Activated T-cell treated with anti-CD3 and anti-CD28 coated beads, Interleukin-2, amount 50 U/mL, for 72 hours (primary cell): ENCODE data around the gene LINGO1. TPM values are rescaled to one million over a fixed set of nuclear protein-coding genes. Genes with fewer than 3 reads are reported as not detected.

Experiments used
- ATAC-seq, 2 donors: fragments of 150-1000 bp; cut with Tn5 transposase; replicated peaks in 1 of 2; 2 replicates each; pipeline ENCODE4 v1.10.0; 2021; ENCODE audit warnings: moderate library complexity in 2 of 2, mild to moderate bottlenecking in 1 of 2
- DNase-seq, 2 donors: peaks; one replicate each; pipeline ENCODE4 v3.0.0; 2021 to 2022; ENCODE audit warnings: mixed read lengths in 1 of 2
- H3K27ac Mint-ChIP-seq: one replicate; pipeline ENCODE4 v1.8.0; 2022; ENCODE audit warnings: mild to moderate bottlenecking, moderate library complexity, mixed read lengths
- H3K27me3 Mint-ChIP-seq: one replicate; pipeline ENCODE4 v1.8.0; 2022; ENCODE audit warnings: low read depth, mixed read lengths
- H3K36me3 Mint-ChIP-seq, 2 donors: one replicate each; pipeline ENCODE4 v1.8.0; 2022; ENCODE audit warnings: mixed read lengths in 2 of 2, mild to moderate bottlenecking in 1 of 2; ENCODE audit not compliant: insufficient read depth in 2 of 2
- H3K4me1 Mint-ChIP-seq: one replicate; pipeline ENCODE4 v1.8.0; 2022; ENCODE audit warnings: low read depth, mixed read lengths
- H3K4me3 Mint-ChIP-seq, 2 donors: one replicate each; pipeline ENCODE4 v1.8.0; 2022; ENCODE audit warnings: mild to moderate bottlenecking in 2 of 2, mixed read lengths in 2 of 2, moderate library complexity in 2 of 2
- H3K9me3 Mint-ChIP-seq, 2 donors: one replicate each; pipeline ENCODE4 v1.8.0; 2022; ENCODE audit warnings: mixed read lengths in 2 of 2
- total RNA-seq, 2 donors: library from RNA; stranded (reverse); gene quantifications; one replicate each; pipeline ENCODE4 v1.2.3, GENCODE V29; 2022

The LINGO1 gene
- total RNA-seq, 2 donors from 2014 or later = 0.17 TPM; not detected in 1

DNA sequence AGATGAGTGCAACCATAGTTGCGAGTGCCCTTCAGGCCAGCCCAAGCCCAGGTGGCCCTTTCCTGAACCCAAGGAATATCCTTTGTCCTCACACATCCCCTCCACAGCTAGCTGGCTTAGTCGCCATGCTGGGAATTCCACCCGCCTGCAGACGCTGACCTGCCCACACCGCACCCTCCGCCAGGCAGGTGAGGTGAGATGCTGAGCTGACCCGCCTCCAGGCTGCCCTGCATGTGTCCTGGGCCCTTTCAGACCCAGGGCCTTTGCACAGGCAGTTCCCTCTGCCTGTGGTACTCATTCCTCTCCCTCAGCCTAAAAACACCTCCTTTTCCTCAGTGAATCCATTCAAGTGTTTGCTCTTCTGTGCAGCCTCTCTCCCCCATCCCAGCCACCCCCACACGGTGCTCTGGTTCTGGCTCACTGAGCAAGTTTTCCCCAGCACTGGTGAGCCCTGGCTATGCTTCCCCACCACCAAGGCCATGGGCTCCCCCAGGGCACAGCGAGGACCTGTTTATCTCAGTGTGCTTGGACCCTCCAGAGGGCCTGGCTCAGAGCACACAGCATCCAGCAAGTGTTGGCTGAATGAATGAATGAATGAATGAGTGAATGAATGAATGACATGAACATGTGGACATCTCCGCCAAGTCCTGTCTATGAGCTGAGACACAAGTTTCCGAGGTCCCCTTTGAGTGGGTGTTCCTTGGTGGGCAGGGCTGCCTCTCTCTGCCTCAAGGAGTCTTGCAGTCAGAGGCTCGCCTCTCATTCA is 33.0 kb upstream of the LINGO1 start:
- Mint-ChIP-seq H3K27ac (no peak overlapping the region), H3K4me3 (no peak overlapping the region), H3K27me3 (peaks cover 14% of the 10 kb centered on the region), H3K36me3 (no peaks in the 10 kb centered on the region), H3K4me1 (no peaks in the 10 kb centered on the region), H3K9me3 (no peaks in the 10 kb centered on the region)
- DNase-seq = no peak
- no peak for ATAC-seq

DNA sequence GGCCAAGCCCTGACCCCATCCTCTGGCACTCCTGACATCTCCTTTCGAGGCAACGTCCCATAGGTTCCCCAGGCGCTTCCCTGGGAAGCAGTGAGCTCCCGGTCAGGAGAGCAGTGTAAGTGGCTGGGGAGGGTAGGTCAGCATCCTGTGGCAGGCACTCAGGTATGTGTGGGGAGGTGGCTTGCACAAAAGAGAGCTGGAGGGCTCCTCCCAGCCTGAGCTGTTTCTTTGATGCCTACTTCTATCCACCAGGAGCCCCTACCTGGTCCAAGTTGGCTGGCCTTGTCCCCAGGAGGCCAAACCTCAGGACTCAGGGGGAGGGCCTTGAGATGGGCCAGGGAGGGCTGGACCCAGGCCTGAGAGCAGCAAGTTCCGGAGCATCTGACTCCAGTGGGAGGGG is 31.7 kb upstream of the LINGO1 start:
- H3K27me3 Mint-ChIP-seq = peaks cover 17% of the 10 kb centered on the region
- H3K4me3 Mint-ChIP-seq = no peak overlapping the region
- H3K36me3 Mint-ChIP-seq = no peaks in the 10 kb centered on the region
- no peaks in the 10 kb centered on the region for H3K9me3 Mint-ChIP-seq
- no peaks in the 10 kb centered on the region for H3K4me1 Mint-ChIP-seq
- no peak overlapping the region for H3K27ac Mint-ChIP-seq
- ATAC-seq (no peak), DNase-seq (no peak)

DNA sequence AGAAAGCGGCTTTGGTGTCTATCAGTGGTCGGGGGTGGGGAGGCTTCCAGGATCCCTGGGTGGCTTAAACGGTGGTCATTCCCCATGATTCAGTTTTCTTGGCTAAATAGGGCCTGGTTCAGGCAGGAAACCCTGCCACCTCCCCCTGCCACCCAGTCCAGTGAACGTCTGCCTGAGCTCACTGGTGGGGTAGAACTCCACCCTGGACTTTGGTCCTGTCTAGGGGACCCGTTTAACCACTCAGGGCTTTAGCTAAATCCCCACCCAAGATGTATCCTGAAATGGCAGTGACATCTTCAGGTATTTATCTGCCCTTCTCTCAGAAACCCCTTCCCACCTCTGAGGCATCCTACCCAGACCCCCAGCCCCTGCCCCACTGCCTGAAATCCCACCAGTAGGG is 30.5 kb upstream of the LINGO1 start:
- ATAC-seq (no peak), DNase-seq (no peak)
- Mint-ChIP-seq H3K27me3 (peaks cover 17% of the 10 kb centered on the region), H3K27ac (no peak overlapping the region), H3K4me3 (no peak overlapping the region), H3K9me3 (no peaks in the 10 kb centered on the region), H3K4me1 (no peaks in the 10 kb centered on the region), H3K36me3 (no peaks in the 10 kb centered on the region)

DNA sequence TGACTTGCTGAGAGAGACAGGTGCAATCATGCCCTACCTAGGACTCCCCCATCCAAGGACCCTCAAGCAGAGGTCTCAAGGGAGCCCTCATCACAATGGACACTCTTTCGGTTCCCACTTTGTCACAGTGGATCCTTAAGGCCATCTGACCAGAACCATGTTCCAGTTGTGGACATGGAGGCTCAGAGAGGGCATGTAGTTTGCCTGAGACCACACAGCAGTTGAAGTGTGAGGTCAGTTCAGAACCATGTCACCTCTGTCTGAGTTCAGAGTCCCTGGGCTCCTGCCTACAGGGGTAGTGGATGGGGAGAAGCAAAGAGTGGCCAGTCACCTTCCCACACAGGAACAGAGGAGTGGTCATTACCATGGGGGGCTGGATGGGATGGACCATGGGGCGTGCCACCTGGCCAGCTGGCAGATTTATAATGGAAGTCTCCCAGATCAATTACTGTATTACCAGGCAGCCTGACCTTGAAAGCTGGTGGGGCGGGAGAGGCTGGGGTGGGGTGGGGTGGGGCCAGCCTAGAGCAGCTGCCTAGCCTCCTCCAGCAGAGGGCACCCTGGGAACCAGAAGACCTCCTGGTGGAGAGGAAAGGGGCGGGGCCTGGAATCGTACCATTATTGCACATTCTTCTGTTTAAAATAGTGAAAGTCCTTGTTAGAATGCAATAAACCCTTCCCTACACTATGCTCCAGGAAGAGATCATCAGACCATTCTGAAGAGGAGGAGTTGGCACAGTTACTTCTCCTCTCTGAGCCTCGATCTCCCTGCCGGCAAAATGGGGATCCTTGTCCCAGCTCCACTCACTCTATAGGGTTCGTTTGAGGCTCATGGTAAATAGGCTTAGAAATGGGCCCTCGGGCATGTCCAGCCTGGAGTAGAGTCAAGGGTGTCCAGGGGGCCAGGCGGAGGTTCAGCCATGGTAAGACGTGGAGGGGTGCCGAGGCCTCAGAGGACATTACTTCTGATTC is 26.9 kb upstream of the LINGO1 start:
- peaks cover 16% of the 10 kb centered on the region for H3K27me3 Mint-ChIP-seq
- H3K36me3 Mint-ChIP-seq = no peaks in the 10 kb centered on the region
- ATAC-seq (peak; percentile 35 to 52), DNase-seq (peak; percentile 48 to 50)
- no peaks in the 10 kb centered on the region for H3K4me1 Mint-ChIP-seq
- no peak overlapping the region for H3K27ac Mint-ChIP-seq
- H3K9me3 Mint-ChIP-seq = no peaks in the 10 kb centered on the region
- H3K4me3 Mint-ChIP-seq = no peak overlapping the region

DNA sequence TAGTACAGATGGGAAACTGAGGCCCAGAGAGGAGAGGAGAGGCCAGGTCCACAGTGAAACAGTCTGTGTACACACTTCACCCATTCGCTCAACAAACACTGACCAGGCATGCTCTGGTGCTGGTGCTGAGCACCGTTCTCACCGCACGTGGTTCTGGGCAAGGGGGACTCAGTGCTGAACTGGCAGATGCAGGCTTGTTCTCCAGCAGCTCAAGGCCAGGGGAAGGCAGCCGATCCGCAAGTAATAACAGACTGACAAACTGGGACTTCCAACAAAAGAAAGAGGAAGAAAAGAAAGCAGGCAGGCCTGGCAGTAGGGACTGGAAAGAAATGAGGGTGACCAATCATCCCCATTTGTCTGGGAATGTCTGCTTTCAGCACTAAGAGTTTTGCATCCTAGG is 25.6 kb upstream of the LINGO1 start:
- ATAC-seq (no peak), DNase-seq (no peak)
- H3K36me3 Mint-ChIP-seq = no peaks in the 10 kb centered on the region
- H3K9me3 Mint-ChIP-seq = no peaks in the 10 kb centered on the region
- H3K27ac Mint-ChIP-seq = no peak overlapping the region
- no peak overlapping the region for H3K4me3 Mint-ChIP-seq
- H3K4me1 Mint-ChIP-seq = no peaks in the 10 kb centered on the region
- H3K27me3 Mint-ChIP-seq = peaks cover 22% of the 10 kb centered on the region

DNA sequence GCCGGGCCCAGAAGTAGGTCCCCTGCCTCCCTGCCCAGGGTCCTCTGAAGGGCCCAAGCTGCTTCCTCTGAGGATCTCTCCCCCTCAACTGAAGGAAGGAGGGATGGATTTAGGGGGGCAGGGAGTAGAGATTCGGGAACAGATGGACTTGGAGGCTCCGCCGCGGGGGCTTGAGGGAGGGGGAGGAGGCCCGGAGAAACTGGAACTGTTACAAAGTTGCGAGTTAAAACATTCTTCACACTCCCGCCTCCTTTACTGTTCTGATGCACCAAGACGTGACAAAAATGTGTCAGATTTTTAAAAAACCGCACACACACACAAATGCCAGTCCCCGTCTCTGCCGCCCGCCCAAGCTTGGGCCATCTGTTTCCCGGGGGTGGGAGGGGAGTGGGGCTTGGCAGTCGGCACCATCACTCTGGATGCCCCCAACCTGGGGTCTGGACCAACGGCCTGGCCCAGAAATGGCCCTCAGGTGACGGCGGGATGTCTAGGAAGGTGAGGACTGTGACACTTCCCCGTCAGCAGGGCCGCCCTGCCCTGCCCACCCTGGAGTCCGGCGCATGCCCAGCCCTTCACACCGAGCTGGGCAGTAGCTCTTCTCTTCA is 25.0 kb upstream of the LINGO1 start:
- no peaks in the 10 kb centered on the region for H3K36me3 Mint-ChIP-seq
- H3K4me3 Mint-ChIP-seq = no peak overlapping the region
- H3K4me1 Mint-ChIP-seq = no peaks in the 10 kb centered on the region
- H3K9me3 Mint-ChIP-seq = no peaks in the 10 kb centered on the region
- no peak overlapping the region for H3K27ac Mint-ChIP-seq
- DNase-seq (no peak), ATAC-seq (no peak)
- peaks cover 22% of the 10 kb centered on the region for H3K27me3 Mint-ChIP-seq

DNA sequence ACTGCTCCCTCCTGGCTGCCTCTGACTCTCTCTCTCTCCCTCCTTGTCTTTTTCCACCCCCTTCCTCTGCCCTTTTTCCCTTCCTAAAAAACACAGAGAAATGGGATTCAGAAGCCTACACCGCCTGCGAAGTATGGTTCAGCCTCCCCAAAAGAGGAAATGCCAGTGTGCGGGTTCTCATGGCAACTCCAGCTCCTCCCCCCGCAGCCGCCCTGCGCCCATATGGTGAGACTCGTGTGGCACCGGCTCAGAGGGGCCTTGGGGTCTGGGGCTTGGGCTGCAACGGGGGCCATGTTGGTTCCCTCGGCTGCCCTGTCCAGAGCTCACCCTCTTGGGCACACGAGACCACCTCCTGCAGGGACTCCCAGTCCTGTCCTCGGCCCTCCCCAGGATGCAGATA is 23.6 kb upstream of the LINGO1 start:
- no peak for ATAC-seq
- Mint-ChIP-seq H3K27me3 (peaks cover 22% of the 10 kb centered on the region), H3K9me3 (no peaks in the 10 kb centered on the region), H3K36me3 (no peaks in the 10 kb centered on the region), H3K4me3 (no peak overlapping the region), H3K4me1 (no peaks in the 10 kb centered on the region), H3K27ac (no peak overlapping the region)
- no peak for DNase-seq

DNA sequence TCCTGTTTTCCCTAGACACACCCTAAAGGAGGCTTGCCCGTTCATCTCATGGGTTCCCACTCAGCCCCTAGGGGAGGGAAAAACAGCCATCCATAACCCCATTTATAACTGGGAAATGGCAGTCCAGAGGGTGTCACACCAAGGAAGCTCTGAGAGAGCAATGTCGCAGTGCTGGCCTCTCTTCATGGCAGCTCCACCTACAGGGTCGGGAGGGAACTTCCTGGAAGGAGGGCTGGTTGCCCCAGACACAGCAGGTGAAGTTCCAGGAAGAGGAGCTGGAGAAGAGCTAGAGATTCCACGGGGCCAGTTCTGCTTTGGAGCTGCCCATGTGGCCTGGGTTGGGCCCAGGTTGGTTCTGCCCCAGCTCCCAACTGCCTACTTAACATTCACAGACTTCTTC is 22.3 kb upstream of the LINGO1 start:
- no peak for DNase-seq
- Mint-ChIP-seq H3K4me1 (no peaks in the 10 kb centered on the region), H3K27me3 (peaks cover 27% of the 10 kb centered on the region), H3K9me3 (no peaks in the 10 kb centered on the region), H3K36me3 (no peaks in the 10 kb centered on the region), H3K27ac (no peak overlapping the region), H3K4me3 (no peak overlapping the region)
- ATAC-seq = no peak

DNA sequence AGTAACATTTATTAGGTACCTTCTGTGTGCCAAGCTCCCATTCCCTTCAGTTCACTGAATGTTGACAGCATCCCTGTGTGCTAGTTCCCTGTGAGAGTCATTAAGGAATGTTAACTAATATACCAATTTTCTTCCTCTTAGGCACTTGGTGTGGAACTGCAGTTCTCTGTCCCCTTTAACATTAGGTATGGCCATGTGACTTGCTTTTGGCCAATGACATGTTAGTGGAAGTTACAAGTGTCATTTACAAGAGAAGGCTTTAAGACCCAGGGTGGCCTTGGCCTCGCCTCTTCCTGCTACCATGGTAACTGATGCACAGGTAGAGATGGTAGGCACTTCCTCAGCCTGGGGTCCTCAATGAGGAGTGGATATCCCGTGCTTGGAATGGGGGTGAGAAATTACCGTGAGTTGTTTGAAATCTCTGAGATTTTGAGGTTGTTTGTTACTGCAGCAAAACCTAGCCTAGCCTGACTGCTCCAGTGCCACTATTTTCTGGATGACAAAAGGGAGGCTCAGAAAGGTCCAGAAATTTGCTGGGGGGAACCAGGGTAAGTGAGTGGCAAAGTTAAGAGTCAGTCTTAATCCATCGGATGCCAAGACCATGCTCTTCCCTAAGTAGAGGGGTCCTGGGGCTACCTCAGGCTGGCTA is 21.2 kb upstream of the LINGO1 start:
- Mint-ChIP-seq H3K36me3 (no peaks in the 10 kb centered on the region), H3K27ac (no peak overlapping the region), H3K4me1 (no peaks in the 10 kb centered on the region), H3K27me3 (peaks cover 36% of the 10 kb centered on the region), H3K9me3 (no peaks in the 10 kb centered on the region), H3K4me3 (no peak overlapping the region)
- ATAC-seq (no peak), DNase-seq (no peak)

DNA sequence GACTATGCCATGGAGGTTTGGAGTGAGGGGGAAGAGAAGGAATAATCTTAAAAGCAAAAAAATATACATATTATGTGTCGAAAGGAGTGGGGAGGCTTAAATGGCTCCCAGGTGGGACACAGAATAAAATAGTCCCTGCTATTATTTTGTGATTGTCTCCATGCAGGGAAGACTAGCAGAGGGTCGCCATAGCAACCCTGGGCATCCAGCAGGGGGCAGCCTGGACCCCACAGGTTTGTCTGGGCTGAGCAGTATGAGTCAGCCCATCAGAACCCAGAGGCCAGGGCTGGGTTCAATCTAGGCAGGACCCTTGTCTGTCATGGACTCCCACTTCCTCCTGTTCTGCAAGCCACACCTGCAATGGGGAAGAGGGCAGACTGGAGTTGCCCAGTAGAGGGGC is 17.6 kb upstream of the LINGO1 start:
- ATAC-seq (peak; percentile 23 to 36), DNase-seq (peak; percentile 25 to 34)
- Mint-ChIP-seq H3K4me3 (no peak overlapping the region), H3K27ac (no peak overlapping the region), H3K4me1 (no peaks in the 10 kb centered on the region), H3K27me3 (peaks cover 32% of the 10 kb centered on the region), H3K36me3 (no peaks in the 10 kb centered on the region), H3K9me3 (no peaks in the 10 kb centered on the region)

DNA sequence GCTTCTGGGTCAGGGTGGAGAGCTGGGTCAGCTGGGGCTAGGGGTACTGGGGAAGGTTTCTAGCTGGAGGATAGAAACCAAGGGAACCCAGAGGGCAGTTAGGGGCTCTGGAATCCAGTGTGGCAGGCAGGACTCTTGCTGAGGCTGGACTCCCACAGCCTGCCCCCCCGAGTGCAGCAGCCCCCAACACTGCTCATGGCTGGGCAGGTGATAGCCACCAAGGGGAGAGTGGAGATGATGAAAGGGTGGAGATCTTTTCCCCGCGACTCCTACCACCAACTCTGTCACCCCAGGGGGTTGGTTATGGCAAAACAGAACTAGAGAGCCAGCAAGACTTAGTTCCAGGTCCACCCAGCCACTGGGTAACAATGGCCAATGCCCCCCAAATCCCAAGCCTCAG is 16.9 kb upstream of the LINGO1 start:
- no peak for DNase-seq
- H3K9me3 Mint-ChIP-seq = no peaks in the 10 kb centered on the region
- no peak for ATAC-seq
- peaks cover 29% of the 10 kb centered on the region for H3K27me3 Mint-ChIP-seq
- H3K4me1 Mint-ChIP-seq = no peaks in the 10 kb centered on the region
- H3K27ac Mint-ChIP-seq = no peak overlapping the region
- H3K4me3 Mint-ChIP-seq = no peak overlapping the region
- no peaks in the 10 kb centered on the region for H3K36me3 Mint-ChIP-seq

DNA sequence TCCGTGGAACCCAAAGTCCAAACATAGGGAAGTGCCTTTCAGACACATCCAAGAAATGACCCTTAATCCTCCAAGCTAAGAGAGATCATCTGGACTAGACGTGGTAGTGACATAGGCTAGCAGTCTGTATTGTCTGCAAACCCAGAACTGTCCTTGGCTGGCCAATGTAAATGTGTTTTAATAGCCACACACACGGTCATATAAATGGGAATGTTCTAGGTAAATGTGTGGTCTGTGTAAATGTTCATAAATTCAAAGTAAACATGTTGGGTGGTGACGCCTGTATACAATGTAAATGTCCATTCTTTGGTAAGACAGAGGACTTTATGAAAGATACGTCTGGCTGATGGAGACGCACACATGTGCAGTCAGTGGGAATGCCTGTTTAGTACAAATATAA is 16.3 kb upstream of the LINGO1 start:
- no peak overlapping the region for H3K27ac Mint-ChIP-seq

DNA sequence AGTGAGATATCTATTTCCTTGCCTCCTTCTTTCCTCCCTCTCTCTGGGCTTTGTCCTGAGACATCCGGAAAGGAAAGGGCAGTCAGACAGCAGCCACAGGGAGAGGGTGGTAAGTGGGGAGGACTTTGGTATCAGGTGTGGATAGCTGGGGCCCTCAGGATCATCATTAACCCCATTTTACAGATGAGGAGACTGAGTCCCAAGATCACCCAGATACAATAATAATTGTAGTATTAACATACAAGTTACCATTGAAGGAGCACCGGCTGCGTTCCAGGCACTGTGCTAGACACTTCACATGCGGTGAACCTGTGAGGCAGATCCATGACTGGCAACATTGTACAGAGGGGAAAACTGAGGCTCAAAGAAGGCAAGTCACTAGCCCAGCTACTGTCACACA is 15.2 kb upstream of the LINGO1 start:
- Mint-ChIP-seq H3K27ac (no peak overlapping the region), H3K9me3 (no peaks in the 10 kb centered on the region), H3K27me3 (peaks cover 23% of the 10 kb centered on the region), H3K4me3 (no peak overlapping the region), H3K36me3 (no peaks in the 10 kb centered on the region), H3K4me1 (no peaks in the 10 kb centered on the region)
- ATAC-seq (no peak), DNase-seq (no peak)

More for the DNA sequence above, 16.3 kb upstream of the LINGO1 start:
- Mint-ChIP-seq H3K4me1 (no peaks in the 10 kb centered on the region), H3K4me3 (no peak overlapping the region), H3K27me3 (peaks cover 26% of the 10 kb centered on the region), H3K9me3 (no peaks in the 10 kb centered on the region), H3K36me3 (no peaks in the 10 kb centered on the region)
- no peak for ATAC-seq
- no peak for DNase-seq
